ENCODE data around the gene GPR146. TPM values are rescaled to one million over a fixed set of nuclear protein-coding genes. Genes with fewer than 3 reads are reported as not detected.
A peak's percentile ranks its signal among the peaks of the same experiment; 100 is the strongest.

Gene GPR146
- total RNA-seq, 2 experiments from 2014 or later: 9.9 to 13.7 TPM

- Histone ChIP-seq H3K4me3 (ENCODE audit: low read length) (no peak overlapping the region), H3K4me1 (ENCODE audit: insufficient read depth, low read length) (peaks cover 11% of the 10 kb centered on the region), H3K27me3 (ENCODE audit: control insufficient read depth in 1 of 2, insufficient read depth in 2 of 2, low read length in 2 of 2) (no peaks in the 10 kb centered on the region), H3K9me3 (ENCODE audit: control insufficient read depth in 1 of 2, insufficient read depth in 1 of 2, low read length in 2 of 2) (no peaks in the 10 kb centered on the region), H3K36me3 (ENCODE audit: insufficient read depth, low read length) (no peaks in the 10 kb centered on the region), H3K27ac (ENCODE audit: low read depth in 1 of 2, low read length in 2 of 2) (no peak overlapping the region)
- intact Hi-C loops (cut with DNase I, micrococcal nuclease): no loop called here
- DNase-seq (no peak), ATAC-seq (ENCODE audit: poor library complexity) (no peak)
- no peak overlapping the region for H3K4me3 Mint-ChIP-seq
- H3K9me3 Mint-ChIP-seq: no peaks in the 10 kb centered on the region
- no peaks in the 10 kb centered on the region for H3K36me3 Mint-ChIP-seq (ENCODE audit: low read depth)
- H3K4me1 Mint-ChIP-seq (ENCODE audit: low read depth): peaks cover 8% of the 10 kb centered on the region
- H3K27me3 Mint-ChIP-seq: no peaks in the 10 kb centered on the region
- CTCF ChIA-PET: no interaction called here
- H3K27ac Mint-ChIP-seq: no peak overlapping the region
- TF ChIP-seq CTCF (IDR thresholded peaks at IDR 0.05): no peak
- POLR2A ChIA-PET: no interaction called here
Observed at GRCh38 chr7:1090236-1090635, 45.9 kb downstream of the GPR146 start.

- H3K4me3 ChIP-seq (ENCODE audit: low read length): no peak overlapping the region
- no peaks in the 10 kb centered on the region for H3K27me3 ChIP-seq (ENCODE audit: control insufficient read depth in 1 of 2, insufficient read depth in 2 of 2, low read length in 2 of 2)
- DNase-seq: peak in 1 of 14 experiments; percentile 25
- H3K9me3 ChIP-seq (ENCODE audit: control insufficient read depth in 1 of 2, insufficient read depth in 1 of 2, low read length in 2 of 2): no peaks in the 10 kb centered on the region
- Mint-ChIP-seq H3K36me3 (ENCODE audit: low read depth) (no peaks in the 10 kb centered on the region), H3K4me1 (ENCODE audit: low read depth) (peaks cover 8% of the 10 kb centered on the region), H3K27me3 (no peaks in the 10 kb centered on the region), H3K4me3 (no peak overlapping the region), H3K27ac (no peak overlapping the region), H3K9me3 (no peaks in the 10 kb centered on the region)
- no peak overlapping the region for H3K27ac ChIP-seq (ENCODE audit: low read depth in 1 of 2, low read length in 2 of 2)
- peaks cover 11% of the 10 kb centered on the region for H3K4me1 ChIP-seq (ENCODE audit: insufficient read depth, low read length)
- no peak for TF ChIP-seq CTCF (IDR thresholded peaks at IDR 0.05)
- ChIA-PET CTCF (interaction anchor here (1.6 kb wide), 1 partner anchor 25 kb away, joined by 5 read pairs; no protein-coding TSS in a partner anchor), POLR2A (no interaction called here)
- intact Hi-C loops (cut with DNase I, micrococcal nuclease): no loop called here
- no peaks in the 10 kb centered on the region for H3K36me3 ChIP-seq (ENCODE audit: insufficient read depth, low read length)
- ATAC-seq (ENCODE audit: poor library complexity): no peak
Observed at GRCh38 chr7:1090686-1091643, 46.6 kb downstream of the GPR146 start.

- no peak for ATAC-seq (ENCODE audit: poor library complexity)
- DNase-seq: no peak
- H3K36me3 Mint-ChIP-seq (ENCODE audit: low read depth): no peaks in the 10 kb centered on the region
- ChIA-PET POLR2A (no interaction called here), CTCF (interaction anchor here (1.6 kb wide), 1 partner anchor 26 kb away, joined by 5 read pairs; no protein-coding TSS in a partner anchor)
- Histone ChIP-seq H3K9me3 (ENCODE audit: control insufficient read depth in 1 of 2, insufficient read depth in 1 of 2, low read length in 2 of 2) (no peaks in the 10 kb centered on the region), H3K36me3 (ENCODE audit: insufficient read depth, low read length) (no peaks in the 10 kb centered on the region), H3K4me3 (ENCODE audit: low read length) (no peak overlapping the region), H3K4me1 (ENCODE audit: insufficient read depth, low read length) (peaks cover 8% of the 10 kb centered on the region), H3K27me3 (ENCODE audit: control insufficient read depth in 1 of 2, insufficient read depth in 2 of 2, low read length in 2 of 2) (no peaks in the 10 kb centered on the region), H3K27ac (ENCODE audit: low read depth in 1 of 2, low read length in 2 of 2) (no peak overlapping the region)
- no peaks in the 10 kb centered on the region for H3K27me3 Mint-ChIP-seq
- peaks cover 6% of the 10 kb centered on the region for H3K4me1 Mint-ChIP-seq (ENCODE audit: low read depth)
- no peak overlapping the region for H3K4me3 Mint-ChIP-seq
- intact Hi-C loops (cut with DNase I, micrococcal nuclease): no loop called here
- H3K9me3 Mint-ChIP-seq: no peaks in the 10 kb centered on the region
- no peak overlapping the region for H3K27ac Mint-ChIP-seq
- no peak for TF ChIP-seq CTCF (IDR thresholded peaks at IDR 0.05)
Observed at GRCh38 chr7:1091644-1092027, 47.3 kb downstream of the GPR146 start.

Data from CD4-positive, alpha-beta T cell (primary cell).